ENCODE measurements around the gene MAP2.
"Not testable (repeated sequence)": the region's sequence is repeated elsewhere in the genome, so short reads cannot be mapped to it uniquely, and the experiment has no call there.

DNA sequence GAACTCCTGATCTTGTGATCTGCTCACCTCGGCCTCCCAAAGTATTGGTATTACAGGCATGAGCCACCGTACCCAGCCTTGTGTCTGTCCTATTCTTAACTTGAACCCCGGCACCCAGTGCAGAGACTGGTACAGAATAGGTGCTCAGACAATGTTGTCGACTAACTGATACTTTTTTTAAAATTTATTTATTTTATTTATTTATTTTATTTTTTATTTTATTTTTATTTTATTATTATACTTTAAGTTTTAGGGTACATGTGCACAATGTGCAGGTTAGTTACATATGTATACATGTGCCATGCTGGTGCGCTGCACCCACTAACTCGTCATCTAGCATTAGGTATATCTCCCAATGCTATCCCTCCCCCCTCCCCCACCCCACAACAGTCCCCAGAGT is 174.4 kb downstream of the MAP2 start:
- TF ChIP-seq, protein P1, sequence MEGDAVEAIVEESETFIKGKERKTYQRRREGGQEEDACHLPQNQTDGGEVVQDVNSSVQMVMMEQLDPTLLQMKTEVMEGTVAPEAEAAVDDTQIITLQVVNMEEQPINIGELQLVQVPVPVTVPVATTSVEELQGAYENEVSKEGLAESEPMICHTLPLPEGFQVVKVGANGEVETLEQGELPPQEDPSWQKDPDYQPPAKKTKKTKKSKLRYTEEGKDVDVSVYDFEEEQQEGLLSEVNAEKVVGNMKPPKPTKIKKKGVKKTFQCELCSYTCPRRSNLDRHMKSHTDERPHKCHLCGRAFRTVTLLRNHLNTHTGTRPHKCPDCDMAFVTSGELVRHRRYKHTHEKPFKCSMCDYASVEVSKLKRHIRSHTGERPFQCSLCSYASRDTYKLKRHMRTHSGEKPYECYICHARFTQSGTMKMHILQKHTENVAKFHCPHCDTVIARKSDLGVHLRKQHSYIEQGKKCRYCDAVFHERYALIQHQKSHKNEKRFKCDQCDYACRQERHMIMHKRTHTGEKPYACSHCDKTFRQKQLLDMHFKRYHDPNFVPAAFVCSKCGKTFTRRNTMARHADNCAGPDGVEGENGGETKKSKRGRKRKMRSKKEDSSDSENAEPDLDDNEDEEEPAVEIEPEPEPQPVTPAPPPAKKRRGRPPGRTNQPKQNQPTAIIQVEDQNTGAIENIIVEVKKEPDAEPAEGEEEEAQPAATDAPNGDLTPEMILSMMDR (conservative IDR thresholded peaks at IDR 0.05; ENCODE audit: low read length): not testable (repeated sequence)
- not testable (repeated sequence) for TF ChIP-seq EZH2phosphoT487 (IDR thresholded peaks at IDR 0.05; ENCODE audit: borderline replicate concordance, low read depth, low read length)

Data from OCI-LY7 (cell line).